Heart right ventricle (tissue), 16 donors: Measurements from ENCODE around the gene GPC3. TPM values are rescaled to one million over a fixed set of nuclear protein-coding genes. Genes with fewer than 3 reads are reported as not detected.

Experiments used
- ATAC-seq, 8 donors: fragments of 200-7000 bp; cut with Tn5 transposase; one replicate each; pipeline ENCODE4 v1.9.1; 2020; ENCODE audit warnings: mild to moderate bottlenecking in 8 of 8, moderate library complexity in 8 of 8, moderate number of reproducible peaks in 1 of 8
- DNase-seq, 2 donors: peaks; one replicate each; pipeline ENCODE4 v3.0.0-alpha.2; 2020
- H3K27ac ChIP-seq, 10 donors: fragments of 200-600 bp; sonication (generic) in 2 of 10; one replicate each; pipeline versions ENCODE4 v1.5.0 to v1.8.0; 2020 to 2022; ENCODE audit warnings: mild to moderate bottlenecking in 3 of 10
- H3K27me3 ChIP-seq, 7 donors: fragments of 200-600 bp; one replicate each; pipeline ENCODE4 v1.8.0; 2021 to 2022; ENCODE audit warnings: mild to moderate bottlenecking in 2 of 7
- H3K36me3 ChIP-seq, 9 donors: fragments of 200-600 bp; sonication (generic) in 1 of 9; one replicate each; pipeline versions ENCODE4 v1.5.0 to v1.8.0; 2020 to 2022; ENCODE audit warnings: mild to moderate bottlenecking in 2 of 9
- H3K4me1 ChIP-seq, 9 donors: fragments of 200-600 bp; sonication (generic) in 1 of 9; one replicate each; pipeline versions ENCODE4 v1.5.0 to v1.8.0; 2020 to 2022; ENCODE audit warnings: mild to moderate bottlenecking in 4 of 9
- H3K4me3 ChIP-seq, 10 donors: fragments of 200-600 bp; sonication (generic) in 2 of 10; one replicate each; pipeline versions ENCODE4 v1.5.0 to v1.8.0; 2020 to 2022; ENCODE audit warnings: mild to moderate bottlenecking in 7 of 10, moderate library complexity in 2 of 10
- H3K9me3 ChIP-seq, 11 donors: fragments of 200-600 bp in 10 of 11; sonication (generic) in 2 of 11; one replicate each; pipeline versions ENCODE4 v1.5.0 to v1.8.0; 2013 to 2022; ENCODE audit warnings: mild to moderate bottlenecking in 2 of 11, control low read depth in 1 of 11, moderate library complexity in 1 of 11
- CTCF ChIP-seq, 9 donors: fragments of 200-600 bp; sonication (generic) in 2 of 9; IDR thresholded peaks; one replicate each; pipeline versions ENCODE4 v1.5.0 to v1.8.0; 2021 to 2022; ENCODE audit warnings: antibody characterized with exemption in 9 of 9, mild to moderate bottlenecking in 5 of 9, moderate library complexity in 1 of 9
- WGBS, 2 donors: extraction: QIAGEN DNeasy Blood & Tissue Kit; methylation state at CpG; one replicate each; pipeline ENCODE4 v1.1.7; 2013; ENCODE audit warnings: inconsistent platforms in 1 of 2; 5-methylcytosine and 5-hydroxymethylcytosine counted together
- intact Hi-C, 10 donors: fragments of 100-400 bp; cut with DNase I; formaldehyde crosslinking; loops; one replicate each; pipeline versions ENCODE4 v1.11.1 to v1.14.2; 2022
- polyA plus RNA-seq, 2 donors: library from polyadenylated mRNA; stranded (reverse); fragments of 200-250 nt; gene quantifications; one replicate each; pipeline ENCODE4 v1.2.3, GENCODE V29; 2013
- total RNA-seq, 10 donors: library from RNA; stranded (reverse); fragmentation: NEBNext Ultra II Directional in 3 of 10; extraction: Animal tissue kit (Norgen Biotek cat#: 25700) in 3 of 10; gene quantifications; one replicate each; pipeline versions ENCODE4 v1.2.1 to v1.2.4, GENCODE V29; 2021 to 2023
- donor health status: Arrhythmogenic right ventricular cardiomyopathy.
- donor health status: ischemic (EF 13 %, LVEDD 7.1; RV severe dilation, severe dysfunction).
- donor health status: healthy with polysubstance abuse.
- donor health status: DM: no; HTN: yes; CAD: no.
- donor health status: DM: no; HTN: no; CAD: no.
- donor health status: ischemic (EF 25% LVEDD 6.9; RV normal size, moderate dysfunction).
- donor health status: ischemic (EF 25% LVEDD 5.7; RV mildly dilated, moderate dysfunction).
- donor health status: healthy.
- donor health status: DM: yes; HTN: yes; CAD: no.
- donor health status: Ischemic cardiomyopathy.
- donor health status: ischemic (EF 35%, LVEDD 5.7; RV mildly dilated, moderate dysfunction).
- donor health status: nonischemic (EF 11% LVEDD 7.7; RV severe dilation, severe dysfunction).
- donor health status: DM: yes; HTN: yes; CAD: no.
- donor health status: PGD.
- donor health status: ischemic (EF 29% LVEDD 5.4; RV normal size, mild dysfunction).
- donor health status: nonischemic (EF 23%, LVEDD 6.1; RV moderate dilation, normal function).

Gene GPC3
- total and polyA plus RNA-seq, 12 donors, result 0.66 to 5.6 (median 3.4) TPM

GRCh38 chrX:133493366-133493765 is 492.0 kb downstream of the GPC3 start:
- intact Hi-C loops, result no loop called here
- Histone ChIP-seq H3K27ac (no peak overlapping the region), H3K36me3 (no peaks in the 10 kb centered on the region), H3K9me3 (no peaks in the 10 kb centered on the region), H3K4me1 (no peaks in the 10 kb centered on the region), H3K4me3 (no peak overlapping the region), H3K27me3 (peaks cover 0 to 4% (median 0%) of the 10 kb centered on the region in 7 donors)
- ATAC-seq (no peak), DNase-seq (no peak)
- 84 to 89% methylated on average over 4 of the region's 4 CpGs for WGBS, 2 donors
- no peak for TF ChIP-seq CTCF (IDR thresholded peaks at IDR 0.05)

GRCh38 chrX:133490955-133491354 is 494.4 kb downstream of the GPC3 start:
- no peaks in the 10 kb centered on the region for H3K36me3 ChIP-seq
- TF ChIP-seq CTCF (IDR thresholded peaks at IDR 0.05), result no peak
- no peaks in the 10 kb centered on the region for H3K4me1 ChIP-seq
- DNase-seq, result no peak
- no peak for ATAC-seq
- no peaks in the 10 kb centered on the region for H3K27me3 ChIP-seq
- H3K4me3 ChIP-seq, result no peak overlapping the region
- H3K9me3 ChIP-seq, result no peaks in the 10 kb centered on the region
- 95 to 100% methylated on average over 1 of the region's 1 CpG for WGBS, 2 donors
- no peak overlapping the region for H3K27ac ChIP-seq
- intact Hi-C loops, result no loop called here
